ENCODE data around the gene CHD5.

Gene CHD5

GRCh38 chr1:6211731-6212130, 31.6 kb upstream of the CHD5 start:
- no peaks in the 10 kb centered on the region for H3K9me3 ChIP-seq (ENCODE audit: control insufficient read depth, insufficient read depth, low read length)
- no CpG with 5 or more reads among the region's 16 CpGs for WGBS (ENCODE audit: insufficient coverage, insufficient read length)
- H3K4me3 ChIP-seq (ENCODE audit: low read length), result no peak overlapping the region
- no peaks in the 10 kb centered on the region for H3K36me3 ChIP-seq (ENCODE audit: control insufficient read depth, insufficient read depth, low read length)
- H3K27me3 ChIP-seq (ENCODE audit: control insufficient read depth, insufficient read depth, low read length), result peaks cover 6% of the 10 kb centered on the region; the same call in 1 of the 2 replicates
- DNase-seq (ENCODE audit: low read depth, low spot score), result no peak
- peaks cover 12% of the 10 kb centered on the region for H3K4me1 ChIP-seq (ENCODE audit: control insufficient read depth, insufficient read depth, low read length)
- no peak overlapping the region for H3K27ac ChIP-seq (ENCODE audit: low read length)

GRCh38 chr1:6210591-6211355, 30.7 kb upstream of the CHD5 start:
- Histone ChIP-seq H3K27me3 (ENCODE audit: control insufficient read depth, insufficient read depth, low read length) (peaks cover 7% of the 10 kb centered on the region; the same call in 1 of the 2 replicates), H3K27ac (ENCODE audit: low read length) (no peak overlapping the region), H3K4me3 (ENCODE audit: low read length) (no peak overlapping the region), H3K36me3 (ENCODE audit: control insufficient read depth, insufficient read depth, low read length) (no peaks in the 10 kb centered on the region), H3K9me3 (ENCODE audit: control insufficient read depth, insufficient read depth, low read length) (no peaks in the 10 kb centered on the region), H3K4me1 (ENCODE audit: control insufficient read depth, insufficient read depth, low read length) (peaks cover 12% of the 10 kb centered on the region)
- WGBS (ENCODE audit: insufficient coverage, insufficient read length), result no CpG with 5 or more reads among the region's 29 CpGs
- no peak for DNase-seq (ENCODE audit: low read depth, low spot score)

GRCh38 chr1:6209661-6210580, 29.8 kb upstream of the CHD5 start:
- no peaks in the 10 kb centered on the region for H3K36me3 ChIP-seq (ENCODE audit: control insufficient read depth, insufficient read depth, low read length)
- peaks cover 7% of the 10 kb centered on the region; the same call in 1 of the 2 replicates for H3K27me3 ChIP-seq (ENCODE audit: control insufficient read depth, insufficient read depth, low read length)
- no peak overlapping the region for H3K27ac ChIP-seq (ENCODE audit: low read length)
- no peak for DNase-seq (ENCODE audit: low read depth, low spot score)
- H3K4me3 ChIP-seq (ENCODE audit: low read length), result peak overlapping the region; percentile 22; the same call in 1 of the 2 replicates
- WGBS (ENCODE audit: insufficient coverage, insufficient read length), result no CpG with 5 or more reads among the region's 17 CpGs
- H3K9me3 ChIP-seq (ENCODE audit: control insufficient read depth, insufficient read depth, low read length), result no peaks in the 10 kb centered on the region
- H3K4me1 ChIP-seq (ENCODE audit: control insufficient read depth, insufficient read depth, low read length), result peaks cover 12% of the 10 kb centered on the region

GRCh38 chr1:6208723-6209660, 28.9 kb upstream of the CHD5 start:
- Histone ChIP-seq H3K4me1 (ENCODE audit: control insufficient read depth, insufficient read depth, low read length) (peaks cover 12% of the 10 kb centered on the region), H3K27ac (ENCODE audit: low read length) (no peak overlapping the region), H3K4me3 (ENCODE audit: low read length) (peak overlapping the region; percentile 22; the same call in 1 of the 2 replicates), H3K36me3 (ENCODE audit: control insufficient read depth, insufficient read depth, low read length) (no peaks in the 10 kb centered on the region), H3K9me3 (ENCODE audit: control insufficient read depth, insufficient read depth, low read length) (no peaks in the 10 kb centered on the region), H3K27me3 (ENCODE audit: control insufficient read depth, insufficient read depth, low read length) (peaks cover 7% of the 10 kb centered on the region; the same call in 1 of the 2 replicates)
- no peak for DNase-seq (ENCODE audit: low read depth, low spot score)
- WGBS (ENCODE audit: insufficient coverage, insufficient read length), result no CpG with 5 or more reads among the region's 99 CpGs

- H3K4me3 ChIP-seq (ENCODE audit: low read length), result no peak overlapping the region
- peaks cover 7% of the 10 kb centered on the region; the same call in 1 of the 2 replicates for H3K27me3 ChIP-seq (ENCODE audit: control insufficient read depth, insufficient read depth, low read length)
Measured at GRCh38 chr1:6207921-6208320, 27.8 kb upstream of the CHD5 start.

GRCh38 chr1:6207075-6207885, 27.2 kb upstream of the CHD5 start:
- no peak for DNase-seq (ENCODE audit: low read depth, low spot score)
- Histone ChIP-seq H3K4me3 (ENCODE audit: low read length) (no peak overlapping the region), H3K9me3 (ENCODE audit: control insufficient read depth, insufficient read depth, low read length) (no peaks in the 10 kb centered on the region), H3K27me3 (ENCODE audit: control insufficient read depth, insufficient read depth, low read length) (peaks cover 7% of the 10 kb centered on the region; the same call in 1 of the 2 replicates), H3K36me3 (ENCODE audit: control insufficient read depth, insufficient read depth, low read length) (no peaks in the 10 kb centered on the region), H3K4me1 (ENCODE audit: control insufficient read depth, insufficient read depth, low read length) (peaks cover 12% of the 10 kb centered on the region), H3K27ac (ENCODE audit: low read length) (no peak overlapping the region)
- WGBS (ENCODE audit: insufficient coverage, insufficient read length), result no CpG with 5 or more reads among the region's 19 CpGs

More at GRCh38 chr1:6207921-6208320, 27.8 kb upstream of the CHD5 start:
- no peak for DNase-seq (ENCODE audit: low read depth, low spot score)
- H3K9me3 ChIP-seq (ENCODE audit: control insufficient read depth, insufficient read depth, low read length), result no peaks in the 10 kb centered on the region
- H3K27ac ChIP-seq (ENCODE audit: low read length), result no peak overlapping the region
- H3K4me1 ChIP-seq (ENCODE audit: control insufficient read depth, insufficient read depth, low read length), result peaks cover 12% of the 10 kb centered on the region
- H3K36me3 ChIP-seq (ENCODE audit: control insufficient read depth, insufficient read depth, low read length), result no peaks in the 10 kb centered on the region
- WGBS (ENCODE audit: insufficient coverage, insufficient read length), result no CpG with 5 or more reads among the region's 10 CpGs

GRCh38 chr1:6206520-6206855, 26.4 kb upstream of the CHD5 start:
- peak overlapping the region; percentile 34; the same call in 1 of the 2 replicates for H3K4me3 ChIP-seq (ENCODE audit: low read length)
- peaks cover 7% of the 10 kb centered on the region; the same call in 1 of the 2 replicates for H3K27me3 ChIP-seq (ENCODE audit: control insufficient read depth, insufficient read depth, low read length)
- DNase-seq (ENCODE audit: low read depth, low spot score), result no peak
- peaks cover 12% of the 10 kb centered on the region for H3K4me1 ChIP-seq (ENCODE audit: control insufficient read depth, insufficient read depth, low read length)
- WGBS (ENCODE audit: insufficient coverage, insufficient read length), result no CpG with 5 or more reads among the region's 25 CpGs
- no peaks in the 10 kb centered on the region for H3K9me3 ChIP-seq (ENCODE audit: control insufficient read depth, insufficient read depth, low read length)
- H3K36me3 ChIP-seq (ENCODE audit: control insufficient read depth, insufficient read depth, low read length), result no peaks in the 10 kb centered on the region
- no peak overlapping the region for H3K27ac ChIP-seq (ENCODE audit: low read length)

- H3K4me1 ChIP-seq (ENCODE audit: control insufficient read depth, insufficient read depth, low read length), result peaks cover 12% of the 10 kb centered on the region
- H3K36me3 ChIP-seq (ENCODE audit: control insufficient read depth, insufficient read depth, low read length), result no peaks in the 10 kb centered on the region
- WGBS (ENCODE audit: insufficient coverage, insufficient read length), result no CpG with 5 or more reads among the region's 66 CpGs
- no peaks in the 10 kb centered on the region for H3K9me3 ChIP-seq (ENCODE audit: control insufficient read depth, insufficient read depth, low read length)
- H3K4me3 ChIP-seq (ENCODE audit: low read length), result peak within 1 kb of the TSS; percentile 34; the same call in 1 of the 2 replicates
- H3K27me3 ChIP-seq (ENCODE audit: control insufficient read depth, insufficient read depth, low read length), result peaks cover 7% of the 10 kb centered on the region; the same call in 1 of the 2 replicates
- H3K27ac ChIP-seq (ENCODE audit: low read length), result no peak within 1 kb of the TSS
- no peak for DNase-seq (ENCODE audit: low read depth, low spot score)
Measured at GRCh38 chr1:6205849-6206519, 25.9 kb upstream of the CHD5 start, which contains the start of gene RNF207. TSS of gene RNF207 (plus strand) at chr1:6206119. CDS start at chr1:6206536, 417 bp downstream.

GRCh38 chr1:6202256-6202655, 22.1 kb upstream of the CHD5 start:
- Histone ChIP-seq H3K27ac (ENCODE audit: low read length) (no peak overlapping the region), H3K4me1 (ENCODE audit: control insufficient read depth, insufficient read depth, low read length) (peaks cover 4% of the 10 kb centered on the region), H3K9me3 (ENCODE audit: control insufficient read depth, insufficient read depth, low read length) (no peaks in the 10 kb centered on the region), H3K36me3 (ENCODE audit: control insufficient read depth, insufficient read depth, low read length) (peaks cover 1% of the 10 kb centered on the region; the same call in 1 of the 2 replicates), H3K4me3 (ENCODE audit: low read length) (no peak overlapping the region), H3K27me3 (ENCODE audit: control insufficient read depth, insufficient read depth, low read length) (peaks cover 3% of the 10 kb centered on the region; the same call in 1 of the 2 replicates)
- WGBS (ENCODE audit: insufficient coverage, insufficient read length), result no CpG with 5 or more reads among the region's 7 CpGs
- DNase-seq (ENCODE audit: low read depth, low spot score), result no peak

All from iPS DF 6.9 (cell line).